GM12891 (cell line): ENCODE measurements around the gene RPS8.
A peak's percentile ranks its signal among the peaks of the same experiment; 100 is the strongest.
"Not testable (repeated sequence)": the region's sequence is repeated elsewhere in the genome, so short reads cannot be mapped to it uniquely, and the experiment has no call there.

ENCODE experiments used
- DNase-seq: peaks from one replicate; pipeline ENCODE4 v3.0.0; 2011; ENCODE audit warnings: low spot score; ENCODE audit not compliant: insufficient read length
- FAIRE-seq: peaks from 2 replicates; lab custom pipeline; 2011; peaks lifted over from hg19 to GRCh38; lab: Jason Lieb, UNC
- PAX5 ChIP-seq: IDR thresholded peaks from 2 replicates; pipeline ENCODE4 v1.6.1; 2011; ENCODE audit warnings: low read length, moderate library complexity, mild to moderate bottlenecking; ENCODE audit not compliant: insufficient read depth, severe bottlenecking
- POLR2A ChIP-seq: IDR thresholded peaks from 2 replicates; pipeline ENCODE4 v1.6.1; 2011; ENCODE audit warnings: low read depth, low read length, control low read depth
- POLR2AphosphoS5 ChIP-seq: IDR thresholded peaks from 2 replicates; pipeline ENCODE4 v1.6.1; 2011; ENCODE audit warnings: low read depth, low read length, control low read depth
- POU2F2 ChIP-seq: IDR thresholded peaks from 2 replicates; pipeline ENCODE4 v1.6.1; 2011; ENCODE audit warnings: low read depth, mild to moderate bottlenecking, control low read depth, low read length, moderate library complexity
- SPI1 ChIP-seq: IDR thresholded peaks from 2 replicates; pipeline ENCODE4 v1.6.1; 2011; ENCODE audit warnings: low read depth, low read length, control low read depth
- TAF1 ChIP-seq: IDR thresholded peaks from 2 replicates; pipeline ENCODE4 v1.6.1; 2011; ENCODE audit warnings: low read depth, low read length, control low read depth

Gene RPS8

DNA sequence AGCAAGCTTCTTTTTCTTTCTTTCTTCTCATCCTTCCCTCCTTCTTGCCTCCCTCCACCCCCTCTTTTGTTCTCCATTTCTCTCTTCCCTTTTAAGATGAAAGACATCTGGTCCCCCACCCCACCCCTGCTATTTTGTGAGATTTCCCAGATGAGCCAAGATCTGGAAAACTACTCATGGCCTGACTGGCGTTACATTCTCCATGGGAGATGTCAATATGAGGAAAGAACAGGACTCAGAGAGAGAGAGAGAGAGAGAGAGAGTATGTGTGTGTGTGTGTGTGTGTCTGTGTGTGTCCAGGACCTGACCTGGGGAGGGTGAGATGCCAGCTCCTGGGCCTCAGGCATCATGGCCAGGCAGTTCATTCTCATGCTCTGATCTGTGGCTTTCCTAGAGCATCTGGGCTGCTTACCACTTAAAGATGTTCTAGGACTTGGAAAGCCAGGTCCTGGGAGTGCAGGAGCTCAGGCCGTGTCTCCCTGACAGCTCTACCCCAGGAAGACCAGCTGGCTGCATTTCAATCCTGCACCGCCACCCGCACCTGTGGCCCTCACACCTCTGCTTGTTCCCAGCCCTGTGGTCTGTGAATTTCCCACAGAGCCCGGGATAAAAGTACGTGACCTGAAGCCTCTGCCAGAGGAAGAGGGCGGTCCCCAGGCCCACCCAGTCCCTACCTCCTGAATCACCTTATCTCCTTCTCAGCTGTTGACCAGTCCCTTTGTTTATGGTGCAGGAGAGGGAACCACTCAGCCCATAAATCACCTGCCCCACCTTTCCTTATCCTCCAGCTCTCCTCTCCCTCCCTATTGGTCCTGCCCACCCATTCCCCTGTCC, 15.8 kb downstream of the RPS8 start:
- TF ChIP-seq POU2F2: no peak
- no peak for TF ChIP-seq POLR2A
- TF ChIP-seq POLR2AphosphoS5: no peak
- no peak for TF ChIP-seq SPI1
- TF ChIP-seq TAF1: no peak
- TF ChIP-seq PAX5: no peak
- FAIRE-seq (peak; percentile 61), DNase-seq (no peak)

GRCh38 chr1:44792736-44793502, 17.6 kb downstream of the RPS8 start:
- FAIRE-seq (no peak), DNase-seq (no peak)

GRCh38 chr1:44797886-44798285, 22.5 kb downstream of the RPS8 start:
- not testable (repeated sequence) for FAIRE-seq, DNase-seq

More at GRCh38 chr1:44792736-44793502, 17.6 kb downstream of the RPS8 start:
- TF ChIP-seq TAF1 (no peak), POU2F2 (no peak), PAX5 (no peak), POLR2AphosphoS5 (no peak), POLR2A (no peak), SPI1 (no peak)

- TF ChIP-seq TAF1: no peak
- no peak for TF ChIP-seq SPI1
- no peak for TF ChIP-seq POU2F2
- no peak for TF ChIP-seq POLR2AphosphoS5
- TF ChIP-seq POLR2A: no peak
- no peak for TF ChIP-seq PAX5
- DNase-seq (no peak), FAIRE-seq (peak; percentile 65)
Observed at GRCh38 chr1:44798481-44799365, 23.4 kb downstream of the RPS8 start.

DNA sequence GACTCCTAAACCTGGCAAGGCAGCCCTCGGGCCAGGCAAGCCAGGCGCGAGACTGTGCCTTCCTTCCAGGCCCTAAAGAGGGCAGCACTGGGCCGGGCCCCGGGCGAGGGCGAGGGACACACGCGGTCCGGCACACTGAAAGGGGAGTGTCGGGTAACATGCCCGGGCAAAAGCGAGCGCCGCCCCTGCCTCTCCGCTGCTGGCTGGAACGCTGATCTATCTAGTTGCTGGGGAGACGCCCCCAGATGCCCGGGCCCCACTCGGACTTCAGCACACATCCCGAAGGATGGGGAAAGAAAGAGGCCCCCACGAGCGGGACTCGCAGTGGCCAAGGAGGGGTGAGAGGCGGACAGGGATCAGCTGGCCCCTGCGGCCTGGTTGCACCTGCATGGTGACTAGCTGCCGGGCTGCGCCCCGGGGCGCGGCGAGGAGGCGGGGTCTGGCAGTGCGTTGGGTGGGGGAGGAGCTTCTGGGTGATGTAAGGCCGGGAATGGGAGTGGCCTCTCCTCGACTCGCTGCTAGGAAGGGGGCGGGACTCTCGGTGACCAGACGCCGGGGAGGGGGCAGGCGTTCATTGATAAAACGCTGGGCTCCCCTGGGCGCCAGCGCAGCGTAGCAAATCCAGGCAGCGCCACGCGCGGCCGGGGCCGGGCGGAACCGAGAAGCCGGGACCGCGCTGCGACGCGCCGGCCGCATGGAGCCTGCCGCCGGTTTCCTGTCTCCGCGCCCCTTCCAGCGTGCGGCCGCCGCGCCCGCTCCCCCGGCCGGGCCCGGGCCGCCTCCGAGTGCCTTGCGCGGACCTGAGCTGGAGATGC, 24.6 kb downstream of the RPS8 start, which contains the start of gene PLK3:
TSS of gene PLK3 (plus strand) at position 608 of the 815 bp plus-strand sequence. CDS start at position 695, 87 bp downstream.
- peak; percentile 63 for TF ChIP-seq TAF1
- peak; percentile 18; the same call in 1 of the 2 replicates for TF ChIP-seq POU2F2
- TF ChIP-seq SPI1: 0 out of 2 replicates have a peak, but pooled peaks have one; percentile 2
- TF ChIP-seq POLR2A: peak; percentile 85
- TF ChIP-seq POLR2AphosphoS5: peak; percentile 85
- TF ChIP-seq PAX5: peak; percentile 63
- peak; percentile 99 for FAIRE-seq
- DNase-seq: peak; percentile 96

- peak; percentile 93 for FAIRE-seq
Observed at GRCh38 chr1:44801491-44802305, 26.4 kb downstream of the RPS8 start.

DNA sequence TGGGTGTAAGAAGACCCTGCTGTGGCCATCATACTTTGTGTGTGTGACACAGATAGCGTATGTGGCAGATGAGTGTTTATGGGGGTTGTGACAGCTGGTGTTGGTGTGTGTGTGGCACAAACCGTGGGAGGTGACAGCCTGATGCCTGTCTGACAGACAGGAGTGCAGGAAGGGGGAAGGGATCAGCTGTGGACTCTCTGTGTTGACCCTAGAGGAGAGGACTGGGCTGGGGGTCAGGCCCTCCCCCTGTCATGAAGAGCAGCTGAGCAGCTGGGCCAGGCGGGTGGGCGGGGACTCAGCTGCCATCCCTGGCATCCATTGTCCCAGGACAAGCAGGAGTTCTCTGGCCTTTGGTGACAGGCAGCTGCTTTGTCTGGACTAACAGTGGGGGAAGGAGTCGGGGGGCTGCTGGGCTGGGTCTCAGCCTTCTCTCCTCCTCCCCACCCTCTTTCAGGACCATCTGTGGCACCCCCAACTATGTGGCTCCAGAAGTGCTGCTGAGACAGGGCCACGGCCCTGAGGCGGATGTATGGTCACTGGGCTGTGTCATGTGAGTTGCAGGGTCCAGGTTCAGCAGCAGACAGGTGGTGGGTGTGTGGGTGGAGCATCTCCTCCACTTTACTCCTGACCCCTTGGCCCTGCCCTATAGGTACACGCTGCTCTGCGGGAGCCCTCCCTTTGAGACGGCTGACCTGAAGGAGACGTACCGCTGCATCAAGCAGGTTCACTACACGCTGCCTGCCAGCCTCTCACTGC, 27.1 kb downstream of the RPS8 start:
- DNase-seq (no peak), FAIRE-seq (peak; percentile 69)
- no peak for TF ChIP-seq SPI1
- no peak for TF ChIP-seq TAF1
- no peak; the same call in 1 of the 2 replicates for TF ChIP-seq POLR2AphosphoS5
- no peak for TF ChIP-seq POU2F2
- TF ChIP-seq PAX5: no peak
- TF ChIP-seq POLR2A: no peak

More at GRCh38 chr1:44801491-44802305, 26.4 kb downstream of the RPS8 start:
- TF ChIP-seq POU2F2 (peak; percentile 23; the same call in 1 of the 2 replicates), PAX5 (no peak)
- no peak for DNase-seq

DNA sequence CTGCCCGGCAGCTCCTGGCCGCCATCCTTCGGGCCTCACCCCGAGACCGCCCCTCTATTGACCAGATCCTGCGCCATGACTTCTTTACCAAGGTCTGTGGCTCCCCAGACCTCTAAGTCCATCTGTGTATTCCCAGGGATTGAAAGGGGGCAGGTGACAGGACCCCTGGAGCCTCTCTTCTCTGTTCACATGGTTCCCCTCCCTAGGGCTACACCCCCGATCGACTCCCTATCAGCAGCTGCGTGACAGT, 27.6 kb downstream of the RPS8 start:
- DNase-seq (no peak), FAIRE-seq (no peak)
- no peak for TF ChIP-seq PAX5
- TF ChIP-seq SPI1: no peak
- no peak for TF ChIP-seq TAF1
- TF ChIP-seq POLR2AphosphoS5: no peak
- no peak for TF ChIP-seq POU2F2
- TF ChIP-seq POLR2A: no peak
